Activated CD8-positive, alpha-beta memory T cell treated with anti-CD3 and anti-CD28 coated beads, Interleukin-2, amount 10 ng/mL, durations not matched to agents 7 days and 5 days (primary cell): ENCODE data around the gene SRRT. TPM values are rescaled to one million over a fixed set of nuclear protein-coding genes. Genes with fewer than 3 reads are reported as not detected.
"Not testable (repeated sequence)": the region's sequence is repeated elsewhere in the genome, so short reads cannot be mapped to it uniquely, and the experiment has no call there.

Experiments used
- ATAC-seq: fragments of 150-1000 bp; cut with Tn5 transposase; one replicate; pipeline ENCODE4 v1.10.0; 2021; ENCODE audit warnings: moderate library complexity
- CTCF ChIA-PET: fragments of 350-600 bp; sonication (Branson Sonifier 250); formaldehyde crosslinking; loops from one replicate; lab custom pipeline; 2021; ENCODE audit warnings: antibody characterized with exemption; lab: Charles Lee
- DNase-seq: peaks from one replicate; pipeline ENCODE4 v3.0.0-alpha.2; 2020
- H3K27ac Mint-ChIP-seq: one replicate; pipeline ENCODE4 v1.8.0; 2021; ENCODE audit warnings: mild to moderate bottlenecking, mixed read lengths
- H3K27me3 Mint-ChIP-seq: one replicate; pipeline ENCODE4 v1.8.0; 2021; ENCODE audit warnings: mixed read lengths
- H3K36me3 Mint-ChIP-seq: one replicate; pipeline ENCODE4 v1.8.0; 2021; ENCODE audit warnings: mild to moderate bottlenecking, mixed read lengths
- H3K4me1 Mint-ChIP-seq: one replicate; pipeline ENCODE4 v1.8.0; 2021; ENCODE audit warnings: mixed read lengths
- H3K4me3 Mint-ChIP-seq: one replicate; pipeline ENCODE4 v1.8.0; 2021; ENCODE audit warnings: mild to moderate bottlenecking, moderate library complexity, mixed read lengths
- H3K9me3 Mint-ChIP-seq: one replicate; pipeline ENCODE4 v1.8.0; 2022; ENCODE audit warnings: low read depth, mixed read lengths
- microRNA-seq: library from miRNA; unstranded; fragments of <30 nt; microRNA quantifications from one replicate; pipeline ENCODE4 v1.2.0, GENCODE V29; 2022
- total RNA-seq, 2 experiments: library from RNA; stranded (reverse); gene quantifications; one replicate each; pipeline ENCODE4 v1.2.3, GENCODE V29; 2021

Gene SRRT
- total RNA-seq, 2 experiments from 2014 or later = 290 to 312 TPM

GRCh38 chr7:100919335-100919734, 44.4 kb downstream of the SRRT start:
- peaks cover 28% of the 10 kb centered on the region for H3K27me3 Mint-ChIP-seq
- H3K4me3 Mint-ChIP-seq, CTCF ChIA-PET, ATAC-seq, H3K9me3 Mint-ChIP-seq, DNase-seq, H3K4me1 Mint-ChIP-seq, H3K27ac Mint-ChIP-seq, H3K36me3 Mint-ChIP-seq: not testable (repeated sequence)

GRCh38 chr7:100919779-100920437, 45.0 kb downstream of the SRRT start:
- H3K4me3 Mint-ChIP-seq, H3K4me1 Mint-ChIP-seq, CTCF ChIA-PET, H3K9me3 Mint-ChIP-seq, ATAC-seq, H3K36me3 Mint-ChIP-seq, H3K27ac Mint-ChIP-seq, DNase-seq: not testable (repeated sequence)
- H3K27me3 Mint-ChIP-seq = peaks cover 28% of the 10 kb centered on the region

- H3K27ac Mint-ChIP-seq = no peak overlapping the region
- no peaks in the 10 kb centered on the region for H3K36me3 Mint-ChIP-seq
- peaks cover 28% of the 10 kb centered on the region for H3K27me3 Mint-ChIP-seq
- no peak overlapping the region for H3K4me3 Mint-ChIP-seq
- H3K9me3 Mint-ChIP-seq = no peaks in the 10 kb centered on the region
- H3K4me1 Mint-ChIP-seq = no peaks in the 10 kb centered on the region
- ATAC-seq = no peak
- CTCF ChIA-PET = no interaction called here
- no peak for DNase-seq
Measured at GRCh38 chr7:100921039-100921438, 46.1 kb downstream of the SRRT start.

- peaks cover 28% of the 10 kb centered on the region for H3K27me3 Mint-ChIP-seq
- CTCF ChIA-PET, H3K27ac Mint-ChIP-seq, H3K4me3 Mint-ChIP-seq, DNase-seq, H3K9me3 Mint-ChIP-seq, H3K4me1 Mint-ChIP-seq, H3K36me3 Mint-ChIP-seq, ATAC-seq: not testable (repeated sequence)
Measured at GRCh38 chr7:100923616-100924015, 48.7 kb downstream of the SRRT start.

- no peak overlapping the region for H3K27ac Mint-ChIP-seq
- CTCF ChIA-PET = no interaction called here
- H3K4me1 Mint-ChIP-seq = no peaks in the 10 kb centered on the region
- peaks cover 9% of the 10 kb centered on the region for H3K27me3 Mint-ChIP-seq
- DNase-seq (no peak), ATAC-seq (no peak)
- no peaks in the 10 kb centered on the region for H3K36me3 Mint-ChIP-seq
- H3K9me3 Mint-ChIP-seq = peaks cover 4% of the 10 kb centered on the region
- H3K4me3 Mint-ChIP-seq = no peak overlapping the region
Measured at GRCh38 chr7:100929808-100930174, 54.9 kb downstream of the SRRT start.

- CTCF ChIA-PET = no interaction called here
Measured at GRCh38 chr7:100933734-100934133, 58.8 kb downstream of the SRRT start.

GRCh38 chr7:100935381-100935780, 60.5 kb downstream of the SRRT start:
- H3K4me1 Mint-ChIP-seq, ATAC-seq, H3K27ac Mint-ChIP-seq, H3K27me3 Mint-ChIP-seq, H3K4me3 Mint-ChIP-seq, CTCF ChIA-PET, DNase-seq, H3K9me3 Mint-ChIP-seq, H3K36me3 Mint-ChIP-seq: not testable (repeated sequence)

More at GRCh38 chr7:100933734-100934133, 58.8 kb downstream of the SRRT start:
- no peaks in the 10 kb centered on the region for H3K36me3 Mint-ChIP-seq
- DNase-seq (no peak), ATAC-seq (no peak)
- H3K27ac Mint-ChIP-seq = no peak overlapping the region
- peaks cover 4% of the 10 kb centered on the region for H3K9me3 Mint-ChIP-seq
- H3K4me1 Mint-ChIP-seq = no peaks in the 10 kb centered on the region
- H3K4me3 Mint-ChIP-seq = no peak overlapping the region
- peaks cover 9% of the 10 kb centered on the region for H3K27me3 Mint-ChIP-seq

GRCh38 chr7:100936167-100936566, 61.3 kb downstream of the SRRT start:
- H3K27me3 Mint-ChIP-seq, CTCF ChIA-PET, ATAC-seq, H3K36me3 Mint-ChIP-seq, H3K27ac Mint-ChIP-seq, DNase-seq, H3K9me3 Mint-ChIP-seq, H3K4me3 Mint-ChIP-seq, H3K4me1 Mint-ChIP-seq: not testable (repeated sequence)

Small RNAs within 50 kb of the gene (microRNA-seq; reads per million reads assigned to microRNA genes)
- 1.7 reads per million for gene MIR6875

Other genes starting within 250 kb of the SRRT start
- 10 to 100 TPM; 11.1 to 18.6 TPM for gene TFR2, start 233.6 kb upstream of the SRRT start, total RNA-seq
- not detected for gene ACTL6B, start 218.7 kb upstream of the SRRT start, total RNA-seq
- gene GNB2, start 201.4 kb upstream of the SRRT start, total RNA-seq = 100 to 1,000 TPM; 243 to 271 TPM
- gene GIGYF1, start 180.9 kb upstream of the SRRT start, total RNA-seq = 10 to 100 TPM; 47.1 to 53.4 TPM
- gene POP7, start 169.0 kb upstream of the SRRT start, total RNA-seq = 10 to 100 TPM; 43.6 to 53.4 TPM
- gene EPO, start 154.6 kb upstream of the SRRT start, total RNA-seq = not detected
- not detected for gene ZAN, start 141.5 kb upstream of the SRRT start, total RNA-seq
- gene EPHB4, start 47.6 kb upstream of the SRRT start, total RNA-seq = 1 to 10 TPM; 1.3 to 2.0 TPM
- 10 to 100 TPM; 28.6 to 30.1 TPM for gene SLC12A9, start 22.4 kb upstream of the SRRT start, total RNA-seq
- 10 to 100 TPM; 38.2 to 39.3 TPM for gene TRIP6, start 7.7 kb upstream of the SRRT start, total RNA-seq
- 1 to 10 TPM; 2.3 to 2.7 TPM for gene UFSP1, start 14.6 kb downstream of the SRRT start, total RNA-seq
- gene ACHE, start 20.8 kb downstream of the SRRT start, total RNA-seq = under 1 TPM in 1 of 2 experiments, not detected in 1; 0.23 TPM
- gene MUC3A, start 74.4 kb downstream of the SRRT start, total RNA-seq = not detected
- gene MUC12, start 94.5 kb downstream of the SRRT start, total RNA-seq = under 1 TPM; 0.64 to 0.68 TPM
- gene MUC17, start 145.0 kb downstream of the SRRT start, total RNA-seq = not detected
- 100 to 1,000 TPM in 1 of 2 experiments, 10 to 100 TPM in 1; 68.2 to 110 TPM for gene TRIM56, start 210.4 kb downstream of the SRRT start, total RNA-seq